OCI-LY1 (cell line): ENCODE measurements around the gene LCE1F.

ENCODE experiments used
- CTCF ChIP-seq: fragments of 200-600 bp; sonication (generic), shearing (Covaris generic); IDR thresholded peaks from 2 replicates; pipeline ENCODE4 v1.5.1; 2017; ENCODE audit warnings: mild to moderate bottlenecking, antibody characterized with exemption, low read length, moderate library complexity, mixed read lengths
- EZH2 ChIP-seq: fragments of 200-600 bp; sonication (generic), shearing (Covaris generic); IDR thresholded peaks from 2 replicates; pipeline ENCODE4 v1.8.0; 2017; ENCODE audit warnings: borderline replicate concordance, mixed run types, mild to moderate bottlenecking, antibody characterized with exemption, low read length, moderate library complexity, mixed read lengths

- TF ChIP-seq CTCF = no peak
- no peak for TF ChIP-seq EZH2
Measured at GRCh38 chr1:152768847-152769533, 6.0 kb upstream of the LCE1F start.
